Stimulated activated CD4-positive, alpha-beta T cell treated with anti-CD3 and anti-CD28 coated beads, Interleukin-12 subunit alpha, Interleukin-12 subunit beta, amount 100 ng/mL, for 4 hours (primary cell): ENCODE results near the gene ATG16L2.
"Not testable (repeated sequence)": the region's sequence is repeated elsewhere in the genome, so short reads cannot be mapped to it uniquely, and the experiment has no call there.

Experiments
- DNase-seq: peaks from one replicate; pipeline ENCODE4 v3.0.0-alpha.2; 2020

ATG16L2 gene

DNA sequence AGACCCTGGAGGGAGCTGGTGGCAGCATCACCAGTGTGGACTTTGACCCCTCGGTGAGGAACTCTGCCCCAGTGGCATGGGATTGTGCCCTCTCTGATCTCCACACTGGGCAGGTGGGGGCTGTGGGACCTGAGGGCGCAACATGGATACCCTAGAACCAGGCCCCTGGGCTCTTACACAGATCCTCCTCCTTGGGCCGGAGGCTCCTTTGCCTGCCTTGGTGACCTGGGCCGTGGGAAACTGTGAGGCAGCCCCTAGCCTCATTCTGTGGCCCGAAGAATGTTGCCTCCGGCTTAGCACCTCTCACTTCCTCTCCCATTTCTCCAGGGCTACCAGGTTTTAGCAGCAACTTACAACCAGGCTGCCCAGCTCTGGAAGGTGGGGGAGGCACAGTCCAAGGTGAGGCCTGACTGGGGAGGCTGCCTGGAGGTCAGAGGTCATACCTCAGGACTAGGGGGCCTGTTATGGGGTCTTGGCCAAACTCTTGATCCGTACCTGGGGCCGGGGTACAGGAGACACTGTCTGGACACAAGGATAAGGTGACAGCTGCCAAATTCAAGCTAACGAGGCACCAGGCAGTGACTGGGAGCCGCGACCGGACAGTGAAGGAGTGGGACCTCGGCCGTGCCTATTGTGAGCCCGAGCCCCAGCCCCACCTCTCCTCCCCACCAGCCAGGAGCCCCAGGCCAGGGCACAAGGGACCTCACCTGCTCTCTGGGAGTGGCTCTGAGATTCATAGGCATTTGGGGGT lies 12.2 kb downstream of the ATG16L2 start:
- DNase-seq: no peak

DNA sequence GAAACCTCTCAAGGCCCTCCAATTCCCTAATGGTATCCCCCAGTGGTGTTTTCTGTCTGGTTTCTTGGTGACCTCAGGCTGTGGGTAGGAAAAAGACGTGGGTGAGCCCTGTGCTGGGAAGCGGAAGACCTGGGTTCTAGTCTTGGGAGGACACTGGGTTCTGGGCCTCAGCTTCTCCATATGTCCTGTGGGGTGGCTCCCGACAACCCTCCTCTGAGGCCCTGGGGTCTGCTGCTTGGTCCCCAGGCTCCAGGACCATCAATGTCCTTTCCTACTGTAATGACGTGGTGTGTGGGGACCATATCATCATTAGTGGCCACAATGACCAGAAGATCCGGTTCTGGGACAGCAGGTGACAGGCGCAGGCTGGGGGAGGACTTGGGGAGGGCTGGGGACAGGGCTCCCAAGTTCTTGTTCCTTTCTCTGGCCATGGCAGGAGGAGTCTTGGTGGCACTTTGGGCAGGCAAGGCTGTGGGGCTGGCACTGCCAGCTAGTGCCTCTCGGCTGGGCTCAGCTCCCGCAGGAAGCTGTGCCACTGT lies 12.8 kb downstream of the ATG16L2 start:
- no peak for DNase-seq

DNA sequence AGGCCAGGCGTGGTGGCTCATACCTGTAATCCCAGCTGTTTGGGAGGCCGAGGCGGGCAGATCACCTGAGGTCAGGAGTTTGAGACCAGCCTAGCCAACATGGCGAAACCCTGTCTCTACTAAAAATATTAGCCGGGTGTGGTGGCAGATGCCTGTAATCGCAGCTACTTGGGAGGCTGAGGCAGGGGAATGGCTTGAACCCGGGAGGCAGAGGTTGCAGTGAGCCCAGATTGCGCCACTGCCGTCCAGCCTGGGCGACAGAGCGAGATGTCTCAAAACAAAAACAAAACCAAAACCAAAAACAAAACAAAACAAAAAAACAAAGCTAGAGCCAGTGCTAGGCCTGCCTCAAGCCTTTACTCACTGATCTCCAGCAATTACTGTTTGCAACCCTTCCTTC lies 13.4 kb downstream of the ATG16L2 start:
- not testable (repeated sequence) for DNase-seq

DNA sequence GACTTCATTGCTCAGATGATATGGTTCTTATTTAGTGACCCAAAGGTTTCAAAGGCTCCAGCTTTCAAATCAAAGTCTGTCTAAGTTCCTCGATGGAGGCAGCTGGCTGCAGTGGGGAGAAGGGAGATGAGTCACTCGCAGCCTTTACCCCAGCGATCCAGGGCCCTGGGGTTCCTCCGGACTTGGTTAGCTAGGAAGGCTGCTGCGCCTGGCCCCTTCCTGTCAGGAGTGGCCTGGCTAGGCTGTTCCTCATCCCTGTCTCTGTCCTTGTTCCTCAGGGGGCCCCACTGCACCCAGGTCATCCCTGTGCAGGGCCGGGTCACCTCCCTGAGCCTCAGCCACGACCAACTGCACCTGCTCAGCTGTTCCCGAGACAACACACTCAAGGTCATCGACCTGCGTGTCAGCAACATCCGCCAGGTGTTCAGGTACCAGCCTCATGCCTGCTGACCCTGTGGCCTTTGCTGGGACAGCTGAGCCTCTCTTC lies 13.9 kb downstream of the ATG16L2 start:
- DNase-seq: no peak

DNA sequence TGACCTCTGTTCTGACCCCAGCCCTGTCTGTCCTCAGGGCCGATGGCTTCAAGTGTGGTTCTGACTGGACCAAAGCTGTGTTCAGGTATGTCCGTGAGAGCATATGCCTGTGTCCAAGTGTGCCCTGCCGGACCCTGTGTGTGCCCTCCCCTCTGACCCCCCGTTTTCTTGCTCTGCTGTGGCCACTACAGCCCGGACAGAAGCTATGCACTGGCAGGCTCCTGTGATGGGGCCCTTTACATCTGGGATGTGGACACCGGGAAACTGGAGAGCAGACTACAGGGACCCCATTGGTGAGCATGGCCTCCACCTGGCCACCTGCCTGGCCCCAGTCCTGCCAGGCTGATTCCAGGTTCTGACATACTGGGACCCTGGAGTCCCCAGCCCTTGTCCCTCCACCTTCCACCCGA lies 14.5 kb downstream of the ATG16L2 start:
- DNase-seq: no peak

DNA sequence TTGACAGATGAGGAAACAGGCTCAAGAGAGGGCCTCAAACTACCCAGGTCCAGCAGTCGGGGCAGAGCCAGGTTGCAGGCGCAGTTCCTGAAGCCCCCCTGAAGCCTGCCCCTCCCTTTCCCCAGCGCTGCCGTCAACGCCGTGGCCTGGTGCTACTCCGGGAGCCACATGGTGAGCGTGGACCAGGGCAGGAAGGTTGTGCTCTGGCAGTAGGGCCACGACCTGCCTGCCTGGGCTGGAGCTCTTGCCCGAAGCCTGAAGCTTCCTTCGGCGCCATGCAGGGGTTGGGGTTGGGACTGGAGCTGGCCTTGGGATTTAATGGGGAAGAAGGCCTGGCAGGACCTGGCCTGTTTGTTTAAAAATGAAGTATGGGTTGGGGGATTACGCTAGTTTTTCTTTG lies 15.0 kb downstream of the ATG16L2 start:
- DNase-seq: no peak

DNA sequence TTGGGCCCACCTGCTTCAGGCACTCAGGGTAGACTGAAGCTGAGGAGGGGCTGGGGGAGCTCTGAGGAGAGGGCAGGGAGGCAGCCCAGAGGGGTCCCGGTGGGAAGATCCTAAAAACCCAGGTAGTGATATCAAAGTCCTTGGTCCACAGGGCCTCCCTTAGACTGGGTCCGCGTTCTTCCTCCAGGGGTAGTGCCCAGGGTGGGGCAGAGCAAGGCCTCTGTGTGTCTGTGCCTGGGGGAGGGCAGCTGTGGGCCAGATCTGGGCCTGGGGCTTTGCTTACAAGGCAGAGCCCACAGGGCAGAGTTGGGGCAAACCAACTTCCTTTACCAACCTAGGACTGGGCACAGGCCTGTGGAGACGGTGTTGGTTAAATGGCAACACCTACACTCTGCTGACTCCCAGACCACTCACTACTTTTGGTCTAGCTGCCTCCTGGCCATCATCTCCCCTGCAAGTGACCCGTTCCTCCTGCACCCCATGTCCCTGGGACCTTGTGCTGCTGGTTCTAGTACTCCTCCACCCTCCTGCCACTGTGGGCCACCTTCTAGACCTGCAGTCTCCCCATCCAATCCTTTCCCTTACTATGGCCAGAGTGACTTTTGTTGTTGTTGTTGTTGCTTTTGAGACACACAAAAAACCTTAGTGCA lies 15.8 kb downstream of the ATG16L2 start:
- no peak for DNase-seq

DNA sequence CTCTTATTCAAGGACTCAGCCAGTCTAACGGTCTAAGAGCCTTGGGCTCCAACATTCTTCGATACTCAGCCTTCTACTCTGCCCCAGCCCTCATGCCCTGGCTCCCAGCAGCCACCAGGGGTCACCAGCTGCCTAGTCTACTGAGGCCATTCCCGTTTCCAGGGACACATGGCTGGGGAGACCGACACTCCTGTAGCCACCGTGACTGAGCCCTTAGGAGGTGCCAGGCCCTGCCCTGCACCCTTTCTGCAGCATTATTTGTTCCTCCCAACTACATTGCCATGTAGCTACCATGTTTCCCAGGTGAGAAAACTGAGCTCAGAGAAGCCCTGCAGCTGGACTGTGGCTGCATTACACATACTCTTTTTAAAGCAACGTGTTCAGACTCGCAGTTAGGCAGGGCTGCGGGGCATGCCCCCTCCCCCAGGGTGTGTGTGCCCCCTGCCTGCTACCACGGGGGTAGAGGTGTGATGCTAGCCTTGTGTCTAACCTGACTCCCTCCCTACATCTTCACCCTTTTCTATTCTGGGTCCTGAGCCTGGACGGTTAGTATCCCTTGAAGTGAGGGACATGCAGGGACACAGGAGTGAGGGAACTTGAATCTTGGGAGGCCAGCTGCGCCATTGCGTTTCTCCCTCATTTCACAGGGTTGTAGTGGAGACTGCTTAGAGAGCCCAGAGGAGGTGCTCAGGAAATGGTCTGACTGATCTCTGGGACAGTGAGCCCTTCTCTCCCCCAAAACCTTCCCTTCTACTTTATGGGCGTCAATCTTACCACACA lies 17.5 kb downstream of the ATG16L2 start:
- peak; percentile 57 for DNase-seq

DNA sequence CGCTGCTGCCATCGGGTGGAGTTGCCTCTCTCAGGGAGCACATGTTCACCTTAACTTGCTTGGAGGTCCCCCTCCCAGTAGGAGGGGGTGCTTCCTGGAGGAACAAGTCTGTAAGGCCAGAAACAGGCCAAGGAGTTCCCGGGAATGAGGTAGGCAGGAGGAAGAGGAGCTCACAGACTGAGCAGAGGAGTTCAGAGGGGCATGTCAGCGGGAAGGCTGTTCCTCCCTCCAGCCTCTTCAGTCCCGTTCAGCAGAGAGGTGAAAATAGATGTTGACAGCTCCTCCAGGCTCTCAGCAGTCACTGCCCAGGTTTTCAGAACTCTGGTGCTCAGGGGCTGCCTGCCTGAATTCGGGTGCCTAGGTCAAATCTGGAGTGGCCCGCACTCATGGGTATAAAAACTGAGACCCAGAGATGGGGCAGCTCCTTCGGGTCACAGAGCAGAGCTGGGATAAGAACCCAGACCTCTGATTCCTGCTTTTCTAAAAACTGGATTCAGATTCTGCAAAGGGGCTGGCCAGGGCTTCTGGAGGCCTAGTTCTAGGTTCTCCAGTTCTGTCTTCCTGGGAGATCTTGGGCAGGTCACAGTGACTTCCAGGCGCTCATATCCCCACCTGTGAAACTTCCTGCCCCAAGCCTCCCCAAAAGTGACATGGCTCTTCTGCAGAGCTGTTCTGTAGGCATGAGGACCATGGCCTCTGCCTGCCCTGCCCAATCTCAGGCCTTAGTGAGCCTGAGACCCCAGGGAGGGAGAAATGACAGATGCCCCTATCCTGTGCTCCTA lies 18.3 kb downstream of the ATG16L2 start:
- DNase-seq: no peak

DNA sequence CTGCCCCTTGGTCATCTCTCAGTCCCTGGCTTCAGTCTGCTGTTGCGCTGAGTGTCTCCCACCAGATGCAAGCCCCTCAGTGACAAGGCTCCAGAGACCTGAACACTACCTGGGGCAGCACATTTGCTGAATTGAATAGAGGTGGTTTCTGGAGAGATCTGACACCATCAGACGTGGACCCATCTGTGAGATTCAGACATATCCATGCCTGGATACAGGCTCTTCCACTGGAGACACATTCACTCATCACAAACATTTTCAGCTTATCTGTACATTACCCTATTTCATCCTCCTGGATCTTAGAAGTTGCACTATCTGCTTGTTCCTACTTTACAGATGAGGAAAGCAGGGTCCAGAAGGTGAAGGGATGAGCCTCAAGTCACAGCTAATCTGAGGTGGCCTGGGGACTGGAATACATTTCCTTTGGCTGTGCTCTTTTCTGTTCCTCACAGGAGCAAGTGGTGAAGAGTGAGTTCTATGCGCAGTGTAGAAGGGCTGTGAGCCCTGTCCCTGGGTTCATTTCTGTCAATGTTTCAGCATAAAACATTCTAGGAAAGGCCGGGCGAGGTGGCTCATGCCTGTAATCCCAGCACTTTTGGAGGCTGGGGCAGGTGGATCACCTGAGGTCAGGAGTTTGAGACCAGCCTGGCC lies 19.0 kb downstream of the ATG16L2 start:
- DNase-seq: no peak

DNA sequence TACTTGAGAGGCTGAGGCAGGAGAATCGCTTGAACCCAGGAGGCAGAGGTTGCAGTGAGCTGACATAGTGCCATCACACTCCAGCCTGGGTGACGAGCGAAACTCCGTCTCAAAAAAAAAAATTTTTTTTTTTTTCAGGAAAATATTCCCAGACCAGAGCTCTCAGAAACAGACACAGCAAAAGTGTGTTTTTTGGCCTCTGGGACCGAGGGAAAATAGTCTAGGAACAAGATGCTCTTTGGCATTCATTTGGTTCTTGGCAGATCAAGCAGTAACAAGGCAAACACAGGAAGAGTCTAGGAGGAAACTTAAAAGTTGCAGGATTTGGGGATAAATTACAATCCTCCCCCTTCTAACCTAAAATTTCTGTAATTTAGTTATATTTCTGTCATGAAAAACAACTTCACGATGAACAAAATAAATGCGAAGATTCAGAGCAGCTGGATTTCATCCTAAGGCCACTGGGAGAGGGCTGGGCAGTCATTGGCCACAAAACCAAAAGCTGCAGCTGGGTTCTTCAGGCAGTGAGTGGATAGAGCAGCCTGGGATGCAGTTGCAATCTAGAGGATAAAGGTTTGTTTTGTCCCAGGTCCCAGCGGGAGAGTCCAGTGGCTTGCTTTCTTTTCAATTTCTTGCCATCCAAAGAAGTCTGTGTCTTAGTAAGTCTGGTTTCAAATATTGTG lies 19.7 kb downstream of the ATG16L2 start:
- DNase-seq: no peak

DNA sequence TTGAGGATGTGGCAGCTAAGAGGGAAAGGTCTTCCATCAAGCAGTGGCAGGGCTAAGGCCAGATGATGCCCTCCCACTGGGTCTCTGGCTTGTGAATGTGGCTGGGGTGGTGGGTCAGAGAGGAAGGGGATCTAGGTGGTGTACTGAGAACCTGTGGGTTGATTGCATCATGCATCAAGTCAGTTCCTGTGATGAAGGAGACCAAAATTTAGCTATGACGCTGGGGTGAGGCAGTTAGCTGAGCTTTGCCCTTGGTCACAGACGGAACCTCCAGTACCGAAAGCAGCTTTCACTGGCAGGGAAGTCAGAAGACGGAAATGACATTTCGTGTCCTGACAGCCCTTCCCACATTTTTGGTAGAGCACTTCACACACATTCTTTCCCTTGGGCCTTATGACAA lies 20.7 kb downstream of the ATG16L2 start:
- no peak for DNase-seq

DNA sequence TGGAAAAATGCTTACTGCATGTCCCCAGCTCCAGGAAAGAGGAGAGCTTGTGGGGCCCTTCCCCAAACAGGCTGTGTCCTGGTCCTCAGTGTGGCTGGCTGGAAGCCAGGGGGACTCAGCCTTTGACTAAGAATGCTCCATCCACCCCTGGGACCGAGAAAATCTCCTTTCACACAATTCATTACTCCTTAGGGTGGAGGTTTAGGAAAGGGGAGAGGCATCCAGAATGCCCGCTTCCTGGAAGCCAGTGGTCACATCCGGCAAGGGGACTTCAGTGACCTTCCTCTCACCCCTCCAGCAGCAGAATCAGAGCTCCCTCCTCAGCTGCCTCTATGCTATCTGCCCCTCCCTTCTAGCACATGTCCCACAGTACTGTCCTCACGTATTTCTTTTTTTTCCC lies 21.9 kb downstream of the ATG16L2 start:
- no peak for DNase-seq

DNA sequence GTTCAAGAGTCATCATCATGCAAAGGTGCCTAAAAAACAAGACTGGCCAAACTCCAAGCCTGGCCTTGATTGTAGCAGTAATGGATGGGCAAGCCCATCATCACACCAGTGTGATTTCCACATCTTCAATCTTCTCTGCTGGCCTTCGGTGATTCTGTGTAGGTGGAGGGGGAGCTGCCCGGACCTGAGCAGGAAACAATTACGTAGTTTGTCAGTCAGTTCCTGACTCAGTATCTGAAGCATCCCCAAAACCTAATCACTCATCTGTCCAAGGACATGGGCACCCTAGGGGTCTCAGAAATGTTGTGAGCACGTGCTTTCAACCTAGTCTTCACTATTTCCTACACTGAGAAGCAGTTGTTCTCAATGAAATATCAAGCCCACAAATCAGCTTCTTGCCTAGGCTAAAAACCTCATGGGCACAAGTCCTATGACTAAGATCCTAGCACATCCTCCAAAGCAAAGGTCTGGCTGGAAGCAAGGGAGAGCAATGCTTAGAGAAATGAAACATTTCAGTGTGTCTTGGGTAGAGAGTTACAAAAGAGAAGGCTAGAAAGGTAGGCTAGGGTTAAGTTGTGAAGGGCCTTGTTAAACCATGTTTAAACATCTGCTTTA lies 24.6 kb downstream of the ATG16L2 start:
- no peak for DNase-seq

DNA sequence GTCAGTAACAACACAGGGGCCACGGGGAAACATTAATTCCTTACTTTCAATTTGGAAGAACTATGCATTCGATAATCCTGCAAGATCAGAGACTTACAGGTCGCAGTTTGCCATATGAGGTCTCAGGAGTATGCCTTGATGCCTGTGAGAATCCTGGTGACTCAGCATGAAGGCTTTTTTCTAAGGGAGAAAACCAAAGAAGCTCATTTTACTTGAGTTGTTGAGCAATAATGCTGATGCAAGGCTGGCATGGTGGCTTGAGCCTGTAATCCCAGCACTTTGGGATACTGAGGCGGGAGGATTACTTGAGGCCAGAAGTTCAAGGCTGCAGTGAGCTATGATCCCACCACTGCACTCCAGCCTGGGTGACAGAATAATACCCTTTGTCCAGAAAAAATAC lies 26.6 kb downstream of the ATG16L2 start:
- no peak for DNase-seq

DNA sequence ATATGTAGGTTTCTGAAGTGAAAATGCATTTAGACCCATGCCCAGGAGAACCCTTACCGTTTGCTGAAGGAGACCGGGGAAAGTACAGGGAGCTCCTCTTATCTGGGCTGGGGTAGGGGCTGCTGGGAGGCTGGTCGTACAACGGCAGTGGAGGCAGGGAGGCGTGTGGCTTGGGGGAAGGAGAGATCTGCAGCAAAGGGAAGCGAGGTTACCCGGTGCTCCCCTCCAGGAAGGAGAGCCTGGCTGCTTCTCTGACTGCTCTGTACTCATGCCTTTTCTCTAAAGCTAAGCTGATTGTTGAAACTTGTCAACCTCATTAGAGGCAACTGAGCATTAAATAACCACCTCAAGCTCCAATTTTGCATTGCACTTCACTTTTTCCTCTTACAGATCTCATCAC lies 27.2 kb downstream of the ATG16L2 start:
- no peak for DNase-seq

DNA sequence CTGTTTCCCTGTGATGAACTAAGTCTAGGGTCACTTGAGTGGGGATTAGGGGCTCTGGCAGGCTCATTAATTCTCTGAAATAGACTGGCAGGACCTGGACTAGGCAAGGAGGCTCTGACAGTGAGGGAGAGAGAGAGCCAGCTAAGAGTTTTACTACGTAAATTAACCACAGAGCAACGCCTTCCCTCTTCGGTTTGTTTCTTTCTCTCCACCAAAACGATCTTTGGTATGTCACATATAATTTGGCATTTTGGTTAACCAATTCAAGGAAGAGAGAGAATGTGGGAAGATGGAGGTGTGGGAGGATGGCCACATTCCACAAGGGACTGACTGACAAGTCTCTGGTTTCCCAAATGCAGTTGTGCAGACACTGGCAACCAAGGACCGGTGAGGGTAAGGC lies 27.9 kb downstream of the ATG16L2 start:
- DNase-seq: no peak

DNA sequence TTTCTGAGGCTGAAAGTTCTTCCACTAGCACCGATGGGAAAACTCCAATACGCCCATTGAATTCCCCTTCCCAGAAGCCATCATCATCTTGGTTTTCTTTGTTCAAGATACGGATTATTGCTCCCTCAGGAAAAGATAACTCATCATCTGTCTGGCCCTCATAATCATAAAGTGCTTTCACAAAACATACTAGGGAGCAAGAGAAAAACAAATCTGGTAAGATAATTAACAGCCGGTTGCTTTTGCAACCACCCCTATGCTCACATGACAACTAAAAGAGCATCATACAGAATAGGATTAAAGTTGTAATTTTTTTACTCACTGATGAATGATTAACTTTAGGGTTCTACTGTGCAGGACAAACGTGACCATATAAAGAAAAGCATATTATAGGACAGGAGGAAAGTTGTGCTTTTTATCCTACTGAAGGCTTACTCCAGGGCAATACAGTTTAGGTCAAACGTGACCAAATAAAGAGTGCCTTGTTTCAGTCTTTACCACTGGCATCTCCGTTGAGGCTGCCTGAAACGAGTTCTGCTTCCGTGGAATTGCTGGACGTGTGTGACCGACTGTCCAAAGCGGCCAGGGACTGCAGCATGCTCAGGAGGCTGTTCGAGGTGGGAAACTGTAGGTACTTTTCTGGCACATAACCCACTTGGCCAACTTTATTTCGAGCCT lies 28.6 kb downstream of the ATG16L2 start:
- DNase-seq: no peak

DNA sequence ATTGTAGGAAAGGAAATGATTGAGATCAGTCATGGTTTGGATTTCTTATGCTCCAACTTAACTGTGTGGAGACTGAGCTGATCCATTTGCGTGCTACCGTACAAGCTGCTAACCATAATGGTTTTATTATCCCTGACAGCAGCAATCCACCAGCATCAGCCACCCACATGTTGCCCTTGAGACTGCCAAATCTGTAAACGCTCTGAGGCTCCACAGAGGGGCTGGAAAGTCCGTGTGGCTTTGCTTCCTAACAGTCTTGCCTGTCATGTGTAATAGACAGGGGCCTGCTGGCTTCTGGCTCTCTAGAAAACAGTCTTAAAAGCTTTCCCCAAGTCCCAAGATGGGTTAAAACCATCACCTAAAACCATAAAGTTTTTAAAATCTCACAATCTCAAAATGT lies 30.1 kb downstream of the ATG16L2 start:
- DNase-seq: no peak

DNA sequence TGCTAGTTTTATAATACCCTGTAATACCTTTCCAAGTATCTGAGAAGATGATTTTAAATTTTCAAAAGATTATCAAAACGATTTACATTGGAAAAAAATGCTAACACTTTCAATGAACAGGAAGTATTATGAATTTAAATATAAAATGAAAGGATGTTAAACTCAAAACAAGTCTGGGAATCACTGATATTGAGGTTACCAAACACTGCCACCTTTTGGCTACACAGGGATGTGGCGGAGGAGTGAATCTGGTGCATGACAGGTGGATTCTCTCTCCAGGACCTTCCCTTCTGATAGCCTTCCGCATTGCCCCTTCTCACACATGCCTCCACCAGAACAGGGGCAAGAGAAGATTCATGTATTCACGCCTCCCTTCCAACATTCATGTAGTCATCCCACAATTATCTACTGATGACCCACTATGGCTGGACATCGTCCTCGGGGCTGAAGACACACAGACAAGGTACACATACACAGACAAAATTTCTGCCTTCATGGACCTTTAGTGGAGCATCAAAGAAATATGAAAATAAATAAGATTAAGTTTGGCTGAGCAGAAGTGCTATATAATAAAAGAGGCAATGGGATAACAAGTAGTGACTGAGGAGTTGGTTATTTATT lies 34.7 kb downstream of the ATG16L2 start:
- DNase-seq: no peak
